22Rv1 (cell line): ENCODE data around the gene ZNF157.

Experiments
- CTCF ChIP-seq: fragments of 450-650 bp; IDR thresholded peaks from 2 replicates; pipeline ENCODE4 v1.5.1; 2017; ENCODE audit warnings: mild to moderate bottlenecking
- ZFX ChIP-seq: fragments of 450-650 bp; IDR thresholded peaks from 2 replicates; pipeline ENCODE4 v1.6.1; 2017; ENCODE audit warnings: antibody characterized with exemption, borderline replicate concordance

GRCh38 chrX:47358387-47359065, 11.9 kb upstream of the ZNF157 start:
- no peak for TF ChIP-seq CTCF
- TF ChIP-seq ZFX: no peak
